ENCODE measurements around the gene RWDD4.

The RWDD4 gene

GRCh38 chr4:183659029-183659871, at the start of gene RWDD4, which contains the start of gene TRAPPC11:
Gene RWDD4 (minus strand): TSS chr4:183659185. CDS start chr4:183658952, 233 bp downstream.
Gene TRAPPC11 (plus strand): TSS chr4:183659293. CDS start chr4:183663868, 4,575 bp downstream.
- in situ Hi-C loops (cut with HindIII; ENCODE audit: low sequenced_read_pairs), result no loop called here

- in situ Hi-C loops (cut with HindIII; ENCODE audit: low sequenced_read_pairs), result no loop called here
Measured at GRCh38 chr4:183702492-183702891, 43.5 kb upstream of the RWDD4 start.

- in situ Hi-C loops (cut with HindIII; ENCODE audit: low sequenced_read_pairs), result no loop called here
Measured at GRCh38 chr4:183700407-183700806, 41.4 kb upstream of the RWDD4 start.

- in situ Hi-C loops (cut with HindIII; ENCODE audit: low sequenced_read_pairs), result no loop called here
Measured at GRCh38 chr4:183698909-183699308, 39.9 kb upstream of the RWDD4 start.

GRCh38 chr4:183691897-183692296, 32.9 kb upstream of the RWDD4 start:
- in situ Hi-C loops (cut with HindIII; ENCODE audit: low sequenced_read_pairs), result no loop called here

GRCh38 chr4:183691006-183691405, 32.0 kb upstream of the RWDD4 start:
- in situ Hi-C loops (cut with HindIII; ENCODE audit: low sequenced_read_pairs), result no loop called here

- in situ Hi-C loops (cut with HindIII; ENCODE audit: low sequenced_read_pairs), result no loop called here
Measured at GRCh38 chr4:183688216-183688615, 29.2 kb upstream of the RWDD4 start.

GRCh38 chr4:183686461-183686860, 27.5 kb upstream of the RWDD4 start:
- in situ Hi-C loops (cut with HindIII; ENCODE audit: low sequenced_read_pairs), result no loop called here

GRCh38 chr4:183681119-183681518, 22.1 kb upstream of the RWDD4 start:
- in situ Hi-C loops (cut with HindIII; ENCODE audit: low sequenced_read_pairs), result no loop called here

GRCh38 chr4:183675625-183676024, 16.6 kb upstream of the RWDD4 start:
- in situ Hi-C loops (cut with HindIII; ENCODE audit: low sequenced_read_pairs), result no loop called here

- in situ Hi-C loops (cut with HindIII; ENCODE audit: low sequenced_read_pairs), result no loop called here
Measured at GRCh38 chr4:183674153-183674552, 15.2 kb upstream of the RWDD4 start.

GRCh38 chr4:183670960-183671555, 12.1 kb upstream of the RWDD4 start:
- in situ Hi-C loops (cut with HindIII; ENCODE audit: low sequenced_read_pairs), result no loop called here

- in situ Hi-C loops (cut with HindIII; ENCODE audit: low sequenced_read_pairs), result no loop called here
Measured at GRCh38 chr4:183670251-183670650, 11.3 kb upstream of the RWDD4 start.

GRCh38 chr4:183666088-183666487, 7.1 kb upstream of the RWDD4 start:
- in situ Hi-C loops (cut with HindIII; ENCODE audit: low sequenced_read_pairs), result no loop called here

GRCh38 chr4:183659872-183660242, 872 bp upstream of the RWDD4 start:
- in situ Hi-C loops (cut with HindIII; ENCODE audit: low sequenced_read_pairs), result no loop called here

- in situ Hi-C loops (cut with HindIII; ENCODE audit: low sequenced_read_pairs), result no loop called here
Measured at GRCh38 chr4:183658362-183659028, 490 bp downstream of the RWDD4 start.

- in situ Hi-C loops (cut with HindIII; ENCODE audit: low sequenced_read_pairs), result no loop called here
Measured at GRCh38 chr4:183657564-183657963, 1.4 kb downstream of the RWDD4 start.

GRCh38 chr4:183645326-183645725, 13.7 kb downstream of the RWDD4 start:
- in situ Hi-C loops (cut with HindIII; ENCODE audit: low sequenced_read_pairs), result no loop called here

GRCh38 chr4:183639291-183639690, 19.7 kb downstream of the RWDD4 start:
- in situ Hi-C loops (cut with HindIII; ENCODE audit: low sequenced_read_pairs), result no loop called here

- in situ Hi-C loops (cut with HindIII; ENCODE audit: low sequenced_read_pairs), result no loop called here
Measured at GRCh38 chr4:183638436-183638835, 20.5 kb downstream of the RWDD4 start.

GRCh38 chr4:183637461-183637860, 21.5 kb downstream of the RWDD4 start:
- in situ Hi-C loops (cut with HindIII; ENCODE audit: low sequenced_read_pairs), result no loop called here

GRCh38 chr4:183636923-183637322, 22.1 kb downstream of the RWDD4 start:
- in situ Hi-C loops (cut with HindIII; ENCODE audit: low sequenced_read_pairs), result no loop called here
